Smooth muscle cell (in vitro differentiated cells): Measurements from ENCODE around the gene CAPN14. TPM values are rescaled to one million over a fixed set of nuclear protein-coding genes. Genes with fewer than 3 reads are reported as not detected.

ENCODE experiments used
- DNase-seq: peaks from one replicate; lab custom pipeline; 2025; ENCODE audit not compliant: unreplicated experiment; lab: John Stamatoyannopoulos, UW
- H2AFZ ChIP-seq: fragments of 200-600 bp; sonication (generic); 2 replicates; pipeline ENCODE4 v1.6.0; 2016; ENCODE audit warnings: antibody characterized with exemption, low read depth, mild to moderate bottlenecking
- H3F3A ChIP-seq: fragments of 200-600 bp; sonication (generic); 2 replicates; pipeline ENCODE4 v1.6.0; 2017; ENCODE audit warnings: antibody characterized with exemption, low read depth
- H3K27ac ChIP-seq: fragments of 200-600 bp; sonication (generic); 2 replicates; pipeline ENCODE4 v1.5.1; 2016; ENCODE audit warnings: low read depth, mild to moderate bottlenecking
- H3K27me3 ChIP-seq: fragments of 200-600 bp; sonication (generic); 2 replicates; pipeline ENCODE4 v1.6.1; 2016; ENCODE audit warnings: low read depth, mild to moderate bottlenecking
- H3K36me3 ChIP-seq: fragments of 200-600 bp; sonication (generic); 2 replicates; pipeline ENCODE4 v1.5.1; 2016; ENCODE audit warnings: low read depth
- H3K4me1 ChIP-seq: fragments of 200-600 bp; sonication (generic); 2 replicates; pipeline ENCODE4 v1.5.1; 2016; ENCODE audit warnings: low read depth
- H3K4me2 ChIP-seq: fragments of 200-600 bp; sonication (generic); 2 replicates; pipeline ENCODE4 v1.6.0; 2016; ENCODE audit warnings: mild to moderate bottlenecking
- H3K4me3 ChIP-seq: fragments of 200-600 bp; sonication (generic); 2 replicates; pipeline ENCODE4 v1.5.1; 2016; ENCODE audit warnings: mild to moderate bottlenecking
- H3K79me2 ChIP-seq: fragments of 200-600 bp; sonication (generic); 2 replicates; pipeline ENCODE4 v1.6.0; 2016; ENCODE audit warnings: low read depth, mild to moderate bottlenecking
- H3K9ac ChIP-seq: fragments of 200-600 bp; sonication (generic); 2 replicates; pipeline ENCODE4 v1.6.0; 2016; ENCODE audit warnings: low read depth
- H3K9me3 ChIP-seq: fragments of 200-600 bp; sonication (generic); replicated peaks from 2 replicates; pipeline ENCODE4 v1.5.1; 2016; ENCODE audit warnings: low read depth
- H4K20me1 ChIP-seq: fragments of 200-600 bp; sonication (generic); 2 replicates; pipeline ENCODE4 v1.6.0; 2016; ENCODE audit warnings: low read depth
- CTCF ChIP-seq: fragments of 200-600 bp; sonication (generic); IDR thresholded peaks from 2 replicates; pipeline ENCODE4 v1.5.1; 2017; ENCODE audit warnings: borderline replicate concordance, mild to moderate bottlenecking, antibody characterized with exemption; ENCODE audit not compliant: insufficient read depth, poor library complexity, severe bottlenecking
- WGBS: methylation state at CpG from one replicate; pipeline ENCODE4 v1.1.7; 2016; ENCODE audit warnings: low lambda C conversion rate; 5-methylcytosine and 5-hydroxymethylcytosine counted together
- polyA plus RNA-seq: library from polyadenylated mRNA; unstranded; fragments of >200 nt; fragmentation: Nextera tagmentation; extraction: Ambion mirVana; gene quantifications from 2 replicates; pipeline ENCODE4 v1.2.1, GENCODE V29; 2016
- total RNA-seq: library from RNA; depleted of rRNA; stranded (reverse); fragments of >200 nt; gene quantifications from 2 replicates; pipeline ENCODE4 v1.2.3, GENCODE V29; 2014

The CAPN14 gene
- total and polyA plus RNA-seq, 2 experiments from 2014 or later = 0.13 to 0.55 TPM

GRCh38 chr2:31150120-31150670 is 67.1 kb downstream of the CAPN14 start:
- 86% methylated on average over 6 of the region's 6 CpGs for WGBS
- H3F3A ChIP-seq = no peaks in the 10 kb centered on the region
- H4K20me1 ChIP-seq = no peaks in the 10 kb centered on the region
- no peaks in the 10 kb centered on the region for H3K4me1 ChIP-seq
- H3K27me3 ChIP-seq = peaks cover 36% of the 10 kb centered on the region
- no peak overlapping the region for H2AFZ ChIP-seq
- no peak overlapping the region for H3K4me3 ChIP-seq
- DNase-seq = no peak
- H3K27ac ChIP-seq = no peak overlapping the region
- H3K9me3 ChIP-seq = no peaks in the 10 kb centered on the region
- H3K36me3 ChIP-seq = no peaks in the 10 kb centered on the region
- no peak overlapping the region for H3K4me2 ChIP-seq
- H3K79me2 ChIP-seq = no peaks in the 10 kb centered on the region
- no peak overlapping the region for H3K9ac ChIP-seq
- TF ChIP-seq CTCF = no peak

GRCh38 chr2:31148514-31148913 is 68.8 kb downstream of the CAPN14 start:
- Histone ChIP-seq H2AFZ (no peak overlapping the region), H3K4me3 (no peak overlapping the region), H3K27ac (no peak overlapping the region), H3K9me3 (no peaks in the 10 kb centered on the region), H3K36me3 (no peaks in the 10 kb centered on the region), H3K27me3 (peaks cover 41% of the 10 kb centered on the region), H3F3A (no peaks in the 10 kb centered on the region), H4K20me1 (no peaks in the 10 kb centered on the region), H3K4me1 (no peaks in the 10 kb centered on the region), H3K4me2 (no peak overlapping the region), H3K79me2 (no peaks in the 10 kb centered on the region), H3K9ac (no peak overlapping the region)
- DNase-seq = no peak
- WGBS = 89% methylated on average over 2 of the region's 2 CpGs
- TF ChIP-seq CTCF = no peak

GRCh38 chr2:31147645-31148044 is 69.7 kb downstream of the CAPN14 start:
- H3K4me1 ChIP-seq = no peaks in the 10 kb centered on the region
- WGBS = 78% methylated on average over 5 of the region's 5 CpGs

More at GRCh38 chr2:31147645-31148044, 69.7 kb downstream of the CAPN14 start:
- Histone ChIP-seq H3K36me3 (no peaks in the 10 kb centered on the region), H3K79me2 (no peaks in the 10 kb centered on the region), H3K9ac (no peak overlapping the region), H3K27me3 (peaks cover 49% of the 10 kb centered on the region), H3K9me3 (no peaks in the 10 kb centered on the region), H3K4me3 (no peak overlapping the region), H3K27ac (no peak overlapping the region), H4K20me1 (no peaks in the 10 kb centered on the region), H3F3A (no peaks in the 10 kb centered on the region), H2AFZ (no peak overlapping the region), H3K4me2 (no peak overlapping the region)
- DNase-seq = no peak
- no peak for TF ChIP-seq CTCF
